WTC11 (cell line): ENCODE measurements around the gene PBX4. TPM values are rescaled to one million over a fixed set of nuclear protein-coding genes. Genes with fewer than 3 reads are reported as not detected.

Experiments
- AFF4 ChIP-seq: sonication (generic); formaldehyde crosslinking; IDR thresholded peaks from 2 replicates; pipeline ENCODE4 v1.8.1; 2023; ENCODE audit warnings: mild to moderate bottlenecking, missing genetic modification reagents, borderline replicate concordance
- ATF2 ChIP-seq: sonication (generic); formaldehyde crosslinking; IDR thresholded peaks from 2 replicates; pipeline ENCODE4 v1.8.1; 2022; ENCODE audit warnings: low read depth, missing genetic modification reagents, borderline replicate concordance
- CBFB ChIP-seq: sonication (generic); formaldehyde crosslinking; IDR thresholded peaks from 2 replicates; pipeline ENCODE4 v1.8.1; 2022; ENCODE audit warnings: mild to moderate bottlenecking, low read depth, missing genetic modification reagents
- ETV6 ChIP-seq: sonication (generic); formaldehyde crosslinking; IDR thresholded peaks from 2 replicates; pipeline ENCODE4 v1.8.1; 2022; ENCODE audit warnings: mild to moderate bottlenecking, missing genetic modification reagents
- GTF2I ChIP-seq: fragments of 250-450 bp; sonication (Bioruptor Pico); conservative IDR thresholded peaks from 2 replicates; pipeline ENCODE4 v1.4.0; 2021; ENCODE audit warnings: mild to moderate bottlenecking
- HMGXB4 ChIP-seq: sonication (generic); formaldehyde crosslinking; IDR thresholded peaks from 2 replicates; pipeline ENCODE4 v1.8.1; 2023; ENCODE audit warnings: mild to moderate bottlenecking, moderate library complexity, missing genetic modification reagents
- JAZF1 ChIP-seq: fragments of 250-450 bp; sonication (Bioruptor Pico); IDR thresholded peaks from 2 replicates; pipeline ENCODE4 v1.9.0; 2021; ENCODE audit warnings: moderate library complexity, mild to moderate bottlenecking, inconsistent platforms
- KAT7 ChIP-seq: sonication (generic); formaldehyde crosslinking; IDR thresholded peaks from 2 replicates; pipeline ENCODE4 v1.8.1; 2023; ENCODE audit warnings: missing genetic modification reagents, mild to moderate bottlenecking, borderline replicate concordance
- NFYB ChIP-seq: sonication (generic); formaldehyde crosslinking; conservative IDR thresholded peaks from 2 replicates; pipeline ENCODE4 v1.8.0; 2022; ENCODE audit warnings: low read depth, missing genetic modification reagents
- NR3C1 ChIP-seq: sonication (generic); formaldehyde crosslinking; conservative IDR thresholded peaks from 2 replicates; pipeline ENCODE4 v1.8.1; 2023; ENCODE audit warnings: low read depth, mild to moderate bottlenecking, missing genetic modification reagents
- RELA ChIP-seq: sonication (generic); formaldehyde crosslinking; IDR thresholded peaks from 2 replicates; pipeline ENCODE4 v1.8.1; 2022; ENCODE audit warnings: missing genetic modification reagents, mild to moderate bottlenecking, borderline replicate concordance
- SOX15 ChIP-seq: fragments of 250-450 bp; sonication (Bioruptor Pico); IDR thresholded peaks from 2 replicates; pipeline ENCODE4 v1.9.0; 2021; ENCODE audit warnings: mild to moderate bottlenecking
- TCF7 ChIP-seq: sonication (generic); formaldehyde crosslinking; IDR thresholded peaks from 2 replicates; pipeline ENCODE4 v1.8.0; 2022; ENCODE audit warnings: mild to moderate bottlenecking, low read depth, missing genetic modification reagents, moderate library complexity
- ZBTB43 ChIP-seq: sonication (generic); formaldehyde crosslinking; IDR thresholded peaks from 2 replicates; pipeline ENCODE4 v1.8.1; 2023; ENCODE audit warnings: mild to moderate bottlenecking, missing genetic modification reagents
- ZNF263 ChIP-seq: sonication (generic); formaldehyde crosslinking; IDR thresholded peaks from 2 replicates; pipeline ENCODE4 v1.8.1; 2022; ENCODE audit warnings: low read depth, mild to moderate bottlenecking, moderate library complexity, missing genetic modification reagents
- ZNF425 ChIP-seq: fragments of 250-450 bp; sonication (Bioruptor Pico); conservative IDR thresholded peaks from 2 replicates; pipeline ENCODE4 v1.9.0; 2021; ENCODE audit warnings: mild to moderate bottlenecking
- ZNF671 ChIP-seq: fragments of 250-450 bp; sonication (Bioruptor Pico); IDR thresholded peaks from 2 replicates; pipeline ENCODE4 v1.8.0; 2021; ENCODE audit warnings: mild to moderate bottlenecking
- total RNA-seq: library from RNA; stranded (reverse); gene quantifications from 3 replicates; pipeline ENCODE4 v1.2.3, GENCODE V29; 2021
- TF ChIP-seq, protein P1 (sequence below): sonication (generic); formaldehyde crosslinking; IDR thresholded peaks from 2 replicates; pipeline ENCODE4 v1.8.0; 2022; ENCODE audit warnings: mild to moderate bottlenecking, missing genetic modification reagents
- TF ChIP-seq, protein P2 (sequence below): sonication (generic); formaldehyde crosslinking; IDR thresholded peaks from 2 replicates; pipeline ENCODE4 v1.8.1; 2023; ENCODE audit warnings: mild to moderate bottlenecking, missing genetic modification reagents, moderate library complexity
- TF ChIP-seq, protein P3 (sequence below): sonication (generic); formaldehyde crosslinking; conservative IDR thresholded peaks from 2 replicates; pipeline ENCODE4 v1.8.1; 2022; ENCODE audit warnings: mild to moderate bottlenecking, missing genetic modification reagents
- TF ChIP-seq, protein P4 (sequence below): fragments of 200-600 bp; IDR thresholded peaks from 2 replicates; pipeline ENCODE4 v1.8.0; 2022; ENCODE audit warnings: antibody characterized with exemption
- TF ChIP-seq, protein P5 (sequence below): sonication (generic); formaldehyde crosslinking; IDR thresholded peaks from 2 replicates; pipeline ENCODE4 v1.8.1; 2023; ENCODE audit warnings: mild to moderate bottlenecking, missing genetic modification reagents, moderate library complexity

Gene PBX4
- total RNA-seq, 1 experiment from 2014 or later, result 3.2 TPM

DNA sequence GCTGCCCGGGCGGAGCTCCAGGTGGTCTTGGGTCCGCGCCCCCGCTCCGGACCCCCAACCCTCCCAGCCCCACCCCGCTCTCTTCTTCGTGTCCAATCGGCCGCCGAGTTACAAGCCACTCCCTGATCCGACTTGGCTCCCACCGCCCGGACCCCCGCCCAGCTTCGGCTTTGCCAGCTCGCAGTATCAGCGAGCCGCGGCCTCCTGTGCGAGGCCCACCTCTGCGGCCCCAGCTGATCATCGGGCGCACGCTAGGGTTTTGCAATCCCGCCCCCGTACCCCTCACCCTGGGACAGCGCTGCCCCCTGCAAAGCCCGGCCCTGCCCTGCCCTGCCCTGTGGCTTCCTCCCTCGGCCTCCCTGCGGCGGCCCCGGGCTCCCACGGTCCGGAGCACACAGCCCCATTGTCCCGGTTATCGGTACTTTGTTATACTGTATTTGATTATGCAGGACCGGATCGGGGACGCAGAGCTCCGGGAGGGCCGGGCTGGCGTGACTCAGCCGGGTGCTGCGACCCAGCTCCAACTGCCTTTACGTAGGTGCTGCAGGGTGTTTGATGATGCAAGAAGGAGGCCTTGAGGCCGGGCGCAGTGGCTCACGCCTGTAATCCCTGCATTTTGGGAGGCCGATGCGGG, 10.1 kb upstream of the PBX4 start (continued):
- TF ChIP-seq ZBTB43 (CRISPR knock-in tag), result 0 out of 2 replicates have a peak, but pooled peaks have one; percentile 41
- TF ChIP-seq, protein P1, sequence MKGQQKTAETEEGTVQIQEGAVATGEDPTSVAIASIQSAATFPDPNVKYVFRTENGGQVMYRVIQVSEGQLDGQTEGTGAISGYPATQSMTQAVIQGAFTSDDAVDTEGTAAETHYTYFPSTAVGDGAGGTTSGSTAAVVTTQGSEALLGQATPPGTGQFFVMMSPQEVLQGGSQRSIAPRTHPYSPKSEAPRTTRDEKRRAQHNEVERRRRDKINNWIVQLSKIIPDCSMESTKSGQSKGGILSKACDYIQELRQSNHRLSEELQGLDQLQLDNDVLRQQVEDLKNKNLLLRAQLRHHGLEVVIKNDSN (CRISPR knock-in tag), result 0 out of 2 replicates have a peak, but pooled peaks have one; percentile 14
- TF ChIP-seq, protein P2, sequence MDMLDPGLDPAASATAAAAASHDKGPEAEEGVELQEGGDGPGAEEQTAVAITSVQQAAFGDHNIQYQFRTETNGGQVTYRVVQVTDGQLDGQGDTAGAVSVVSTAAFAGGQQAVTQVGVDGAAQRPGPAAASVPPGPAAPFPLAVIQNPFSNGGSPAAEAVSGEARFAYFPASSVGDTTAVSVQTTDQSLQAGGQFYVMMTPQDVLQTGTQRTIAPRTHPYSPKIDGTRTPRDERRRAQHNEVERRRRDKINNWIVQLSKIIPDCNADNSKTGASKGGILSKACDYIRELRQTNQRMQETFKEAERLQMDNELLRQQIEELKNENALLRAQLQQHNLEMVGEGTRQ, result no peak
- no peak for TF ChIP-seq ZNF263
- TF ChIP-seq ZNF671 (CRISPR knock-in tag), result no peak
- TF ChIP-seq, protein P3, sequence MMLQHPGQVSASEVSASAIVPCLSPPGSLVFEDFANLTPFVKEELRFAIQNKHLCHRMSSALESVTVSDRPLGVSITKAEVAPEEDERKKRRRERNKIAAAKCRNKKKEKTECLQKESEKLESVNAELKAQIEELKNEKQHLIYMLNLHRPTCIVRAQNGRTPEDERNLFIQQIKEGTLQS (CRISPR knock-in tag), result peak; percentile 59; the same call in 1 of the 2 replicates
- TF ChIP-seq ATF2 (CRISPR knock-in tag), result no peak
- TF ChIP-seq, protein P4, sequence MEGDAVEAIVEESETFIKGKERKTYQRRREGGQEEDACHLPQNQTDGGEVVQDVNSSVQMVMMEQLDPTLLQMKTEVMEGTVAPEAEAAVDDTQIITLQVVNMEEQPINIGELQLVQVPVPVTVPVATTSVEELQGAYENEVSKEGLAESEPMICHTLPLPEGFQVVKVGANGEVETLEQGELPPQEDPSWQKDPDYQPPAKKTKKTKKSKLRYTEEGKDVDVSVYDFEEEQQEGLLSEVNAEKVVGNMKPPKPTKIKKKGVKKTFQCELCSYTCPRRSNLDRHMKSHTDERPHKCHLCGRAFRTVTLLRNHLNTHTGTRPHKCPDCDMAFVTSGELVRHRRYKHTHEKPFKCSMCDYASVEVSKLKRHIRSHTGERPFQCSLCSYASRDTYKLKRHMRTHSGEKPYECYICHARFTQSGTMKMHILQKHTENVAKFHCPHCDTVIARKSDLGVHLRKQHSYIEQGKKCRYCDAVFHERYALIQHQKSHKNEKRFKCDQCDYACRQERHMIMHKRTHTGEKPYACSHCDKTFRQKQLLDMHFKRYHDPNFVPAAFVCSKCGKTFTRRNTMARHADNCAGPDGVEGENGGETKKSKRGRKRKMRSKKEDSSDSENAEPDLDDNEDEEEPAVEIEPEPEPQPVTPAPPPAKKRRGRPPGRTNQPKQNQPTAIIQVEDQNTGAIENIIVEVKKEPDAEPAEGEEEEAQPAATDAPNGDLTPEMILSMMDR, result no peak
- no peak for TF ChIP-seq NFYB
- TF ChIP-seq RELA (CRISPR knock-in tag), result no peak
- TF ChIP-seq AFF4 (CRISPR knock-in tag), result 0 out of 2 replicates have a peak, but pooled peaks have one; percentile 40
- no peak; the same call in 1 of the 2 replicates for TF ChIP-seq NR3C1 (CRISPR knock-in tag)
- no peak for TF ChIP-seq HMGXB4
- TF ChIP-seq ZNF425 (CRISPR knock-in tag), result no peak
- no peak for TF ChIP-seq SOX15 (CRISPR knock-in tag)
- no peak for TF ChIP-seq TCF7
- TF ChIP-seq, protein P5, sequence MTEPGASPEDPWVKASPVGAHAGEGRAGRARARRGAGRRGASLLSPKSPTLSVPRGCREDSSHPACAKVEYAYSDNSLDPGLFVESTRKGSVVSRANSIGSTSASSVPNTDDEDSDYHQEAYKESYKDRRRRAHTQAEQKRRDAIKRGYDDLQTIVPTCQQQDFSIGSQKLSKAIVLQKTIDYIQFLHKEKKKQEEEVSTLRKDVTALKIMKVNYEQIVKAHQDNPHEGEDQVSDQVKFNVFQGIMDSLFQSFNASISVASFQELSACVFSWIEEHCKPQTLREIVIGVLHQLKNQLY (CRISPR knock-in tag), result no peak
- peak; percentile 71; the same call in 1 of the 2 replicates for TF ChIP-seq ETV6 (CRISPR knock-in tag)
- TF ChIP-seq GTF2I (CRISPR knock-in tag), result no peak
- TF ChIP-seq JAZF1 (CRISPR knock-in tag), result no peak
- 0 out of 2 replicates have a peak, but pooled peaks have one; percentile 70 for TF ChIP-seq CBFB (CRISPR knock-in tag)
- TF ChIP-seq KAT7 (CRISPR knock-in tag), result no peak
